HG03520 (cell line): ENCODE data around the gene LGALS9C.
"Not testable (repeated sequence)": the region's sequence is repeated elsewhere in the genome, so short reads cannot be mapped to it uniquely, and the experiment has no call there.

Source experiments
- ATAC-seq: cut with Tn5 transposase; IDR thresholded peaks from one replicate; pipeline ENCODE4 v1.9.1; 2021; ENCODE audit warnings: mild to moderate bottlenecking, moderate library complexity; ENCODE audit not compliant: unreplicated experiment

The LGALS9C gene

GRCh38 chr17:18478362-18478761, 1.8 kb downstream of the LGALS9C start:
- not testable (repeated sequence) for ATAC-seq

- not testable (repeated sequence) for ATAC-seq
Observed at GRCh38 chr17:18478977-18479595, 2.5 kb downstream of the LGALS9C start.

- ATAC-seq: not testable (repeated sequence)
Observed at GRCh38 chr17:18481775-18482174, 5.2 kb downstream of the LGALS9C start.

DNA sequence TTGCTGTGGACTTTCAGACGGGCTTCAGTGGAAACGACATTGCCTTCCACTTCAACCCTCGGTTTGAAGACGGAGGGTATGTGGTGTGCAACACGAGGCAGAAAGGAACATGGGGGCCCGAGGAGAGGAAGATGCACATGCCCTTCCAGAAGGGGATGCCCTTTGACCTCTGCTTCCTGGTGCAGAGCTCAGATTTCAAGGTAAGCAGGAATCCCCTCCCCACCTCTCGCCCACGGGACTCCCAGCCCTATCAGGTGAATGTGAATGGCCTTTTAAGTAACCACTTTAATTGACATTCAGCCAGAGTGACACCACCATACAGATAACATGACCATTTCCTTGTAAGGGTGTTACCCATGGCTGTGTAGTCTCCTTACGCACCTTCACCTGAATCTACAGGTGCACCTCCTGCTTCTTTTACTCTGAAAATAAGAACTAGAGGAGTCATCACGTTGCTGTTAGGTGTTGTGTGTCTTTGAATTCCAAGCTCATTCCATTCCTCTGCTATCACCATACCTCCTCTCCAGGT, 9.4 kb downstream of the LGALS9C start:
- not testable (repeated sequence) for ATAC-seq

DNA sequence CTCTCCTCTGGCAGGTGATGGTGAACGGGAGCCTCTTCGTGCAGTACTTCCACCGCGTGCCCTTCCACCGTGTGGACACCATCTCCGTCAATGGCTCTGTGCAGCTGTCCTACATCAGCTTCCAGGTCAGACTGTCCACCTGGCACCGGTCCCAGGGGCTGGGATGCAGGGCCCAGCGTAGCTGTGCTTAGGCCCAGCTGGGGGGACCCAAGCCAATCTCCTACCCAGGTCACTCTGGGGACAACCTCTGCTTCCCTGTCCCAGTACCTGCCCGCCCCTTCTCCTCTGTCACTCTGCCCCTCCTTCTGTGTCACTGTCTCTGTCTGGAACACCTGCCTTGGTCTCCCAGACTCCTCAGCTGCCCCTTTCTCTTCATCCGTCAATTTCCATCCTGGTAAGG, 11.0 kb downstream of the LGALS9C start:
- ATAC-seq: not testable (repeated sequence)

DNA sequence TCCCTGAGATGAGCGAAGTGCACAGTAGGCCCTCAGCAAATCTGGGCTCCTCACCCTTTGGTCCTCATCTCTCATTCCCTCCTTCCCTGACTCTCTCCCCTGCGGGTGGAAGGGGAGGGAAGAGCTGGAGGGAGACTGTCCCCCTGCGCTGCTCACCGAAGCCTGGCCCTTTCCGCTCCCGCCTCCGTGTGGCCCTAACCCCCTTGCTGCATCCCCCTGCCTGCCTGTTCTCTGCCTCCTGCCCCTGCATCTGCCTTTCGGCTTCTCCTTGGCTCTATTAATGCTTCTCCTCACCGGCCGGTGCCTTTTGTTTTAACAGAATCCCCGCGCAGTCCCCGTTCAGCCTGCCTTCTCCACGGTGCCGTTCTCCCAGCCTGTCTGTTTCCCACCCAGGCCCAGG, 12.0 kb downstream of the LGALS9C start:
- not testable (repeated sequence) for ATAC-seq

DNA sequence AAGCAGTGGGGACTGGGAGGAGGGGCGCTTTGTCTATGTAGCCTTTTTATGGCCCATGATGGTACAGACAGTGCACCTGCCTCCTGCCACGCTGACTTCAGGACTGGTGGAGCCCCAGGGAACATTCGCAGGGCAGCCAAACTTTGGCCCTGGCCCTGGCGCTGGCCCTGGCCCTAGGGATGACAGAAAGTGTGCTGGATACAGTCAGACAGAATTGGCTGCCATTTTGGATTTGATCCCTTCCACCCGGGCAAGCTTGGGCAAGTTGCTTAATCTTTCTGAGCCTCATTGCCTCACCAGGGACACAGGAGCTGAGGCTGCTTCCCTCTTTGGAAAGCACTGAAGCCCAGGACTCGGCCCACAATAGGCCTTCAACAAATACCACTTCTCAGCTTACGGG, 13.4 kb downstream of the LGALS9C start:
- not testable (repeated sequence) for ATAC-seq

GRCh38 chr17:18492712-18493480, 16.3 kb downstream of the LGALS9C start:
- ATAC-seq: not testable (repeated sequence)

- ATAC-seq: not testable (repeated sequence)
Observed at GRCh38 chr17:18494250-18494768, 17.7 kb downstream of the LGALS9C start.

DNA sequence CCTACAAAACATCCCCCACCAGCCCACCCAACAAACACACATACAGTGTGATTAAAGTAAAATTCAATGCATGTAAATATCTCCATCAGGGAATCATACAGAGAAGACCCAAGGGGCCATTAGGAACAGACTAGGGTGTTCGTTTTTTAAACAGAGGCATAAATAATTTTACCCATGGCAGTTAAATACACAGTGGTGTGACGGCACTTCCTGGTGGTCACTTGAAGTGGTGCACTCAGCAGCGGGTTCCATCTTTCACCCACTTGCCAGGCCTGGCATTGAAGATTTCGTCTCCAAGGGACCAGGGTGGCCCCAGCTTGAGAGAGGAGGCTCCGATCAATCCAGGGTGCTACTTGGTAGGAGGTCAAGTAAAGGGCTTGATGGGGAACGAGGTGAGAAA, 20.5 kb downstream of the LGALS9C start:
- ATAC-seq: not testable (repeated sequence)

GRCh38 chr17:18499100-18499499, 22.5 kb downstream of the LGALS9C start:
- ATAC-seq: not testable (repeated sequence)

GRCh38 chr17:18499756-18500155, 23.2 kb downstream of the LGALS9C start:
- not testable (repeated sequence) for ATAC-seq

DNA sequence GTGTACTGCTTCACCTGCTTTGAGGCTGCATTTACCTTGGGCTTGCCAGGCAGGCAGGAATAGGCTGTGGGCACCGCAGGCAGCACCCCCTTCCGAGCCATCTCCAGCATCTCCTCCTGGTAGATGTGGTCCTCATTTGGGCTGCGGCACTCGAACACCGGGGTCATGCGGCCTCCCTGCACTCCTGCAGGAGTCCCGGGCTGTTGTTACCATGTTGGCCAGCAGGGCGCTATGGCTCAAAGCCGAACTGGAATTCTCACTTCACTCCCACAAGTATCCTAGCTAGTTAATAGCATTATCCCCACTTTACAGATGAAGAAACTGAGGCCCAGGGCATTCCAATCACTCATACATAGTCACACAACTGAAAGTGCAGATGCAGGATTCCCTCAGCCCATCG, 23.7 kb downstream of the LGALS9C start:
- ATAC-seq: not testable (repeated sequence)

DNA sequence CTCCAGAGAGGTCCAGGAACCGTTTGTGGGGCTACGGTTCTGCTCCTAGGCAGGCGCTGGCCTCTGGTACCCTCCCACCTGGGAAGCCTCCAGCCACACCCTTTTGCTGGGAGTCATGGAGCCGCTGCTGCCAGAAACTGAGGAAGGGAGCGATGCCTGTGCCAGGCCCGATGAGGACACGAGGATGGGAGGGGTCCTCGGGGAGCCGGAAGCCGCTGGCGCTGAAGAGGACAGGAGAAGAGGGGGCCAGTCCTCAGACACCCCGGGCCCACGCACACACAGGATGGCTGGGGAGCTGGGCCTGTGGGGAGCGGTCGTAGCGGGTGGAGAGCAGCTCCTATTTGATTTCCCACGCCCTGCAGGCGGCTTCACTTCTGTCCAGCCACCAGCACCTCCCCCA, 24.2 kb downstream of the LGALS9C start:
- not testable (repeated sequence) for ATAC-seq

GRCh38 chr17:18503221-18503620, 26.6 kb downstream of the LGALS9C start:
- ATAC-seq: not testable (repeated sequence)

DNA sequence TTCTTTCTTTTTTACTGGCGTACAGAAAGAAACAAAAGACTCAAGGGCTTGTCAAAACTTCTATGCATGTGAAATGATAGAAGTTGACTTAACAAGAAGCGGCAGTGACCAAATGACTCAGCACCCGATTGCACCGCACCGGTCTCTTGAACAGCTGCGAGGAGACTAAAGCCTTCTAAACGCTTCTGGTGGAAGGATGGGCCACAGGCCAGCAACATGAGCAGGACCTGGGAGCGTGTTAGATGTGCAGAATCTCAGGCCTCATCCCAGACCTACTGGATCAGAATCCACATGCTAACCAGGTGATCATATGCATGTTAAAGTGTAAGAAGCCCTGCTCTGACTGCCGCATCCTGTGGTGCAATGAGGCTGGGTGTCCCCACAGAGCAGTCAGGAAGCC, 31.1 kb downstream of the LGALS9C start:
- not testable (repeated sequence) for ATAC-seq

DNA sequence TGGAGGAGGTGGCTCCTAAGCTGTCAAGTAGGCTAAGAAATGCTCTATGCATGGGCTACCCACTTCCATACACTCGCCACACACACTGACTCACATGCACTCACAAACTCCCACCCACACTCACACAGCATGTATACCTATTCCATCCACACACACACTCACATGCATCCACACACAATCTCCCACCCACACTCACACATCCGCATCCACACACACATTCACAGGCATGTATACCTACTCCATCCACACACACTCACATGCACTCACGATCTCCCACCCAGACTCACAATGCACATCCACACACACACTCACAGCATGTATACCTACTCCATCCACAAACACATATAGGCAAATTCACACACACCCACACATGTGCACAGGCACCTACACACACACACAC, 32.1 kb downstream of the LGALS9C start:
- not testable (repeated sequence) for ATAC-seq

GRCh38 chr17:18521100-18521499, 44.5 kb downstream of the LGALS9C start:
- not testable (repeated sequence) for ATAC-seq

GRCh38 chr17:18525015-18525414, 48.4 kb downstream of the LGALS9C start:
- ATAC-seq: not testable (repeated sequence)

DNA sequence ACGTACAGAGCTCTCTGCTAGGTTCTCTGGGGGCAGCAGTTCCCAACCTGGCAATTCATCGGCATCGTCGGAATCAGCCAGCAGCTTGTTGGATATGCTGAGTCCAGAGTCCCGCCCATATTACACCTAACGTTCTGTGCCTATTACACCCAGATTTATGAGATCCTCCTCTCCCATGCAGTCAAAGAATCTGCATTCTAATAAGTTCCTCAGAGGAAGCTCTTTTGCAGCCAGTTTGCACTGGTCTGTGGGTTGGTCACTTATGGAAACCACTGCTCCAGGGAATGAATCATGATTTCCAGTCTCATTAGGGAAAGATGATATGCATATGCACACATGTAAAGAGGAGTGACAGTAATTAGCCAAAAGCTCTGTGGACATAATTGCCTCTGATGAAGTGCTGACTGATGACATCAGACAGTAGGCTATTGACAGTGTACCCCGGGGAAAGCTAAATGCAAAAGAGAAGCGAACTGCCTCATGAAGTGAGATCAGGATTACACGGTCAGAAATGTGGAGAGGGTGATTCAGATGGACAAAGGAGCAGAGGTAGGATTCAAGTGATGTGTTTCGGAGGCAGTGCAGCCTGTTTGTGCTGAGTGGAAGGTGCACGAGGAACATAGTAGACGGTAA, 49.7 kb downstream of the LGALS9C start:
- not testable (repeated sequence) for ATAC-seq

- ATAC-seq: not testable (repeated sequence)
Observed at GRCh38 chr17:18527354-18527753, 50.8 kb downstream of the LGALS9C start.
